GM23338 (cell line): Measurements from ENCODE around the gene TECTA. TPM values are rescaled to one million over a fixed set of nuclear protein-coding genes. Genes with fewer than 3 reads are reported as not detected.

Source experiments
- ATAC-seq: fragments of 200-7000 bp; cut with Tn5 transposase; 3 replicates; pipeline ENCODE4 v1.9.1; 2020
- DNase-seq: peaks from one replicate; pipeline ENCODE4 v3.0.0-alpha.2; 2015; ENCODE audit warnings: low spot score
- H2AFZ ChIP-seq: fragments of 200-600 bp; sonication (generic); 2 replicates; pipeline ENCODE4 v1.8.0; 2016; ENCODE audit warnings: antibody characterized with exemption, mild to moderate bottlenecking, moderate library complexity
- H3F3A ChIP-seq: fragments of 200-600 bp; sonication (generic); replicated peaks from 2 replicates; pipeline ENCODE4 v1.8.0; 2017; ENCODE audit warnings: antibody characterized with exemption, mixed run types, low read depth
- H3K27ac ChIP-seq: fragments of 200-600 bp; sonication (generic); 2 replicates; pipeline ENCODE4 v1.6.1; 2016; ENCODE audit warnings: low read depth
- H3K27me3 ChIP-seq: fragments of 200-600 bp; sonication (generic); 2 replicates; pipeline ENCODE4 v1.8.0; 2016; ENCODE audit warnings: mild to moderate bottlenecking, mixed run types, moderate library complexity; ENCODE audit not compliant: insufficient read depth
- H3K36me3 ChIP-seq: fragments of 200-600 bp; sonication (generic); 2 replicates; pipeline ENCODE4 v1.8.0; 2016; ENCODE audit warnings: mild to moderate bottlenecking; ENCODE audit not compliant: insufficient read depth
- H3K4me1 ChIP-seq: fragments of 200-600 bp; sonication (generic); 2 replicates; pipeline ENCODE4 v1.8.0; 2016; ENCODE audit warnings: mild to moderate bottlenecking, moderate library complexity; ENCODE audit not compliant: insufficient read depth
- H3K4me2 ChIP-seq: fragments of 200-600 bp; sonication (generic); 2 replicates; pipeline ENCODE4 v1.7.1; 2017; ENCODE audit warnings: mixed run types
- H3K4me3 ChIP-seq: fragments of 200-600 bp; sonication (generic); 2 replicates; pipeline ENCODE4 v1.6.1; 2016; ENCODE audit warnings: mixed run types
- H3K79me2 ChIP-seq: fragments of 200-600 bp; sonication (generic); replicated peaks from 2 replicates; pipeline ENCODE4 v1.8.0; 2017; ENCODE audit warnings: mild to moderate bottlenecking; ENCODE audit not compliant: insufficient read depth
- H3K9me2 ChIP-seq: fragments of 200-600 bp; sonication (generic); 2 replicates; pipeline ENCODE4 v1.8.0; 2017; ENCODE audit not compliant: insufficient read depth
- H4K20me1 ChIP-seq: fragments of 200-600 bp; sonication (generic); replicated peaks from 2 replicates; pipeline ENCODE4 v1.8.0; 2017; ENCODE audit warnings: mild to moderate bottlenecking; ENCODE audit not compliant: insufficient read depth
- H3K27ac Mint-ChIP-seq: 2 replicates; pipeline ENCODE4 v1.8.0; 2020; ENCODE audit warnings: inconsistent platforms, mild to moderate bottlenecking, moderate library complexity, mixed read lengths
- H3K27me3 Mint-ChIP-seq: 3 replicates; pipeline ENCODE4 v1.8.0; 2022; ENCODE audit warnings: low read depth, mild to moderate bottlenecking, moderate library complexity, mixed read lengths, inconsistent platforms; ENCODE audit not compliant: insufficient read depth, poor library complexity
- H3K36me3 Mint-ChIP-seq: 3 replicates; pipeline ENCODE4 v1.8.0; 2021; ENCODE audit warnings: low read depth, mild to moderate bottlenecking, inconsistent platforms, moderate library complexity, mixed read lengths
- H3K4me1 Mint-ChIP-seq: 3 replicates; pipeline ENCODE4 v1.8.0; 2020; ENCODE audit warnings: mild to moderate bottlenecking, inconsistent platforms, mixed read lengths
- H3K4me3 Mint-ChIP-seq: 3 replicates; pipeline ENCODE4 v1.8.0; 2021; ENCODE audit warnings: moderate library complexity, mild to moderate bottlenecking, inconsistent platforms, mixed read lengths
- H3K9me3 Mint-ChIP-seq: 3 replicates; pipeline ENCODE4 v1.8.0; 2020; ENCODE audit warnings: moderate library complexity, mild to moderate bottlenecking, inconsistent platforms, mixed read lengths
- CREB1 ChIP-seq: fragments of 250-450 bp; sonication (Bioruptor Pico); IDR thresholded peaks from 2 replicates; pipeline ENCODE4 v1.5.0; 2020; ENCODE audit warnings: low read depth, mild to moderate bottlenecking, moderate library complexity
- EZH2 ChIP-seq: fragments of 200-600 bp; sonication (generic); IDR thresholded peaks from one replicate; pipeline ENCODE4 v1.8.0; 2017; ENCODE audit warnings: antibody characterized with exemption, mild to moderate bottlenecking, low read depth; ENCODE audit not compliant: unreplicated experiment
- EZH2phosphoT487 ChIP-seq: fragments of 200-600 bp; sonication (generic); IDR thresholded peaks from one replicate; pipeline ENCODE4 v1.8.1; 2018; ENCODE audit warnings: antibody characterized with exemption; ENCODE audit not compliant: unreplicated experiment
- JUNB ChIP-seq: IDR thresholded peaks from one replicate; pipeline ENCODE4 v1.6.1; 2016; ENCODE audit warnings: antibody characterized with exemption; ENCODE audit not compliant: unreplicated experiment
- NANOG ChIP-seq: IDR thresholded peaks from 2 replicates; pipeline ENCODE4 v1.6.1; 2016; ENCODE audit warnings: antibody characterized with exemption, borderline replicate concordance
- POLR2AphosphoS5 ChIP-seq: IDR thresholded peaks from 2 replicates; pipeline ENCODE4 v1.6.1; 2016; ENCODE audit warnings: antibody characterized with exemption, low read depth
- STAT1 ChIP-seq: IDR thresholded peaks from one replicate; pipeline ENCODE4 v1.6.1; 2016; ENCODE audit warnings: antibody characterized with exemption; ENCODE audit not compliant: unreplicated experiment
- ZNF114 ChIP-seq: fragments of 250-450 bp; sonication (Bioruptor Pico); IDR thresholded peaks from 2 replicates; pipeline ENCODE4 v1.5.0; 2020; ENCODE audit warnings: mild to moderate bottlenecking, moderate library complexity
- ZNF331 ChIP-seq: fragments of 250-450 bp; sonication (Bioruptor Pico); IDR thresholded peaks from 2 replicates; pipeline ENCODE4 v1.5.0; 2020; ENCODE audit warnings: low read depth, mild to moderate bottlenecking, moderate library complexity
- polyA plus RNA-seq: library from polyadenylated mRNA; unstranded; fragments of >200 nt; fragmentation: Nextera tagmentation; extraction: Ambion mirVana; gene quantifications from 2 replicates; pipeline ENCODE4 v1.2.1, GENCODE V29; 2016
- total RNA-seq: library from RNA; depleted of rRNA; stranded (reverse); fragments of >200 nt; shearing (Covaris generic); gene quantifications from 2 replicates; pipeline ENCODE4 v1.2.3, GENCODE V29; 2014
- TF ChIP-seq, protein P1 (sequence below): IDR thresholded peaks from one replicate; pipeline ENCODE4 v1.6.1; 2018; ENCODE audit warnings: antibody characterized with exemption; ENCODE audit not compliant: unreplicated experiment
- TF ChIP-seq, protein P2 (sequence below): IDR thresholded peaks from 2 replicates; pipeline ENCODE4 v1.6.1; 2016; ENCODE audit warnings: antibody characterized with exemption
- TF ChIP-seq, protein P3 (sequence below), 2 experiments: fragments of 200-600 bp in 1 of 2; sonication (generic) in 1 of 2; conservative IDR thresholded peaks; 2 replicates each; pipeline versions ENCODE4 v1.5.1 to v1.6.1; 2016 to 2017; ENCODE audit warnings: antibody characterized with exemption in 2 of 2, low read depth in 2 of 2, mild to moderate bottlenecking in 2 of 2, moderate library complexity in 1 of 2

The TECTA gene
- total and polyA plus RNA-seq, 2 experiments from 2014 or later, result 0.34 to 0.69 TPM

DNA sequence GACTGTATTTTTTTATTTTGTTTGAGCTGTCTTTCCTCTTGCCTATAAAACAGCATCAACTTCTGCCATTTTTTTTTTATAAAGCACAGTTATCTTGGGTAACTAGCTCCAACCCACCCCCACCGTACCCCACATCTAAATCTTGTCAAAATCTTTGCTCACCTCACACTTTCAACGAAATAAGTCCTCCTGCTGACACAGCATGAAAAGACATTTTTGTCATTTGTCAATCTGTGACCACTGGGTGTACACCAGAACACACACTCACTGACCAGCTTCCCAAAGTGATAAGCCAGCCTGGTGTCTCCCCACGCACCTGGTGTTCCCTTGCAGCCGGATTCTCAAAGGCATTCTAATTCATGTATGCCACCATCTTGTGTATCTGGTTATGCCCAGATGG, 1.7 kb upstream of the TECTA start (continued):
- TF ChIP-seq, protein P1, sequence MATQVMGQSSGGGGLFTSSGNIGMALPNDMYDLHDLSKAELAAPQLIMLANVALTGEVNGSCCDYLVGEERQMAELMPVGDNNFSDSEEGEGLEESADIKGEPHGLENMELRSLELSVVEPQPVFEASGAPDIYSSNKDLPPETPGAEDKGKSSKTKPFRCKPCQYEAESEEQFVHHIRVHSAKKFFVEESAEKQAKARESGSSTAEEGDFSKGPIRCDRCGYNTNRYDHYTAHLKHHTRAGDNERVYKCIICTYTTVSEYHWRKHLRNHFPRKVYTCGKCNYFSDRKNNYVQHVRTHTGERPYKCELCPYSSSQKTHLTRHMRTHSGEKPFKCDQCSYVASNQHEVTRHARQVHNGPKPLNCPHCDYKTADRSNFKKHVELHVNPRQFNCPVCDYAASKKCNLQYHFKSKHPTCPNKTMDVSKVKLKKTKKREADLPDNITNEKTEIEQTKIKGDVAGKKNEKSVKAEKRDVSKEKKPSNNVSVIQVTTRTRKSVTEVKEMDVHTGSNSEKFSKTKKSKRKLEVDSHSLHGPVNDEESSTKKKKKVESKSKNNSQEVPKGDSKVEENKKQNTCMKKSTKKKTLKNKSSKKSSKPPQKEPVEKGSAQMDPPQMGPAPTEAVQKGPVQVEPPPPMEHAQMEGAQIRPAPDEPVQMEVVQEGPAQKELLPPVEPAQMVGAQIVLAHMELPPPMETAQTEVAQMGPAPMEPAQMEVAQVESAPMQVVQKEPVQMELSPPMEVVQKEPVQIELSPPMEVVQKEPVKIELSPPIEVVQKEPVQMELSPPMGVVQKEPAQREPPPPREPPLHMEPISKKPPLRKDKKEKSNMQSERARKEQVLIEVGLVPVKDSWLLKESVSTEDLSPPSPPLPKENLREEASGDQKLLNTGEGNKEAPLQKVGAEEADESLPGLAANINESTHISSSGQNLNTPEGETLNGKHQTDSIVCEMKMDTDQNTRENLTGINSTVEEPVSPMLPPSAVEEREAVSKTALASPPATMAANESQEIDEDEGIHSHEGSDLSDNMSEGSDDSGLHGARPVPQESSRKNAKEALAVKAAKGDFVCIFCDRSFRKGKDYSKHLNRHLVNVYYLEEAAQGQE, result no peak

DNA sequence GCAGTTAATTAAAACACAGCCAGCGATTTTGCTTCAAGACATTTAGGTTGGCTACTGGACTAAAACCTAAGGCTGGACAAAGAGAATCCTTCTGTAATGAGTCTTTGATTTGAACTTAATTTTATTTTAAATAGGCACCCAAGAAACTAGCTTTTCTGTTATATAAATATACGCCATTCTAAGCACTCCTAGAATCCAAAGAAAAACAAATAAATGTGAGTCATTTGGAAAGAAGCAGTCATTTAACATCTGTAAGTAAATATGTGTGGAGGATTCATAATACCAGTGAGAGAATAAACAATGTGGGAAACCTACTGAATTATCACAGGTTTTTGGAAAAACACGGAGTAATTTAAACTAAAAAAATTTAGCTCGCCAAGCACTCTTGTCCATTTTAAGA, 1.2 kb upstream of the TECTA start:
- peaks cover 17% of the 10 kb centered on the region for H3K4me1 ChIP-seq
- H3K4me1 Mint-ChIP-seq, result peaks cover 29% of the 10 kb centered on the region
- H3K9me2 ChIP-seq, result peaks cover 22% of the 10 kb centered on the region
- no peak for DNase-seq
- no peak overlapping the region for H3K4me3 Mint-ChIP-seq
- H3F3A ChIP-seq, result no peaks in the 10 kb centered on the region
- no peaks in the 10 kb centered on the region for H3K79me2 ChIP-seq
- H3K4me3 ChIP-seq, result no peak overlapping the region
- no peak overlapping the region for H3K27ac Mint-ChIP-seq
- H3K36me3 Mint-ChIP-seq, result no peaks in the 10 kb centered on the region
- no peak overlapping the region for H3K4me2 ChIP-seq
- no peaks in the 10 kb centered on the region for H3K9me3 Mint-ChIP-seq
- no peak for ATAC-seq
- no peaks in the 10 kb centered on the region for H3K36me3 ChIP-seq
- no peaks in the 10 kb centered on the region for H3K27me3 Mint-ChIP-seq
- no peak overlapping the region for H3K27ac ChIP-seq
- no peak overlapping the region for H2AFZ ChIP-seq
- no peaks in the 10 kb centered on the region for H3K27me3 ChIP-seq
- H4K20me1 ChIP-seq, result no peaks in the 10 kb centered on the region
- TF ChIP-seq ZNF331 (no peak), ZNF114 (no peak), POLR2AphosphoS5 (no peak), CREB1 (CRISPR knock-in tag) (no peak), JUNB (no peak), NANOG (no peak), STAT1 (no peak), EZH2phosphoT487 (no peak), EZH2 (no peak)
- TF ChIP-seq, protein P2, sequence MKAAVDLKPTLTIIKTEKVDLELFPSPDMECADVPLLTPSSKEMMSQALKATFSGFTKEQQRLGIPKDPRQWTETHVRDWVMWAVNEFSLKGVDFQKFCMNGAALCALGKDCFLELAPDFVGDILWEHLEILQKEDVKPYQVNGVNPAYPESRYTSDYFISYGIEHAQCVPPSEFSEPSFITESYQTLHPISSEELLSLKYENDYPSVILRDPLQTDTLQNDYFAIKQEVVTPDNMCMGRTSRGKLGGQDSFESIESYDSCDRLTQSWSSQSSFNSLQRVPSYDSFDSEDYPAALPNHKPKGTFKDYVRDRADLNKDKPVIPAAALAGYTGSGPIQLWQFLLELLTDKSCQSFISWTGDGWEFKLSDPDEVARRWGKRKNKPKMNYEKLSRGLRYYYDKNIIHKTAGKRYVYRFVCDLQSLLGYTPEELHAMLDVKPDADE, result no peak
- TF ChIP-seq, protein P1, result no peak
- TF ChIP-seq, protein P3, sequence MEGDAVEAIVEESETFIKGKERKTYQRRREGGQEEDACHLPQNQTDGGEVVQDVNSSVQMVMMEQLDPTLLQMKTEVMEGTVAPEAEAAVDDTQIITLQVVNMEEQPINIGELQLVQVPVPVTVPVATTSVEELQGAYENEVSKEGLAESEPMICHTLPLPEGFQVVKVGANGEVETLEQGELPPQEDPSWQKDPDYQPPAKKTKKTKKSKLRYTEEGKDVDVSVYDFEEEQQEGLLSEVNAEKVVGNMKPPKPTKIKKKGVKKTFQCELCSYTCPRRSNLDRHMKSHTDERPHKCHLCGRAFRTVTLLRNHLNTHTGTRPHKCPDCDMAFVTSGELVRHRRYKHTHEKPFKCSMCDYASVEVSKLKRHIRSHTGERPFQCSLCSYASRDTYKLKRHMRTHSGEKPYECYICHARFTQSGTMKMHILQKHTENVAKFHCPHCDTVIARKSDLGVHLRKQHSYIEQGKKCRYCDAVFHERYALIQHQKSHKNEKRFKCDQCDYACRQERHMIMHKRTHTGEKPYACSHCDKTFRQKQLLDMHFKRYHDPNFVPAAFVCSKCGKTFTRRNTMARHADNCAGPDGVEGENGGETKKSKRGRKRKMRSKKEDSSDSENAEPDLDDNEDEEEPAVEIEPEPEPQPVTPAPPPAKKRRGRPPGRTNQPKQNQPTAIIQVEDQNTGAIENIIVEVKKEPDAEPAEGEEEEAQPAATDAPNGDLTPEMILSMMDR (conservative IDR thresholded peaks at IDR 0.05; ENCODE audit: low read depth in 2 of 2), result no peak
